GM23248 (cell line): ENCODE measurements around the gene ZFPM1. TPM values are rescaled to one million over a fixed set of nuclear protein-coding genes. Genes with fewer than 3 reads are reported as not detected.

Experiments
- DNase-seq: peaks from one replicate; pipeline ENCODE4 v3.0.0-alpha.2; 2015
- H2AFZ ChIP-seq: fragments of 200-600 bp; sonication (generic); 2 replicates; pipeline ENCODE4 v1.6.1; 2016; ENCODE audit warnings: antibody characterized with exemption
- H3F3A ChIP-seq: fragments of 200-600 bp; sonication (generic); 2 replicates; pipeline ENCODE4 v1.6.1; 2016; ENCODE audit warnings: mild to moderate bottlenecking, antibody characterized with exemption, mixed run types; ENCODE audit not compliant: insufficient read depth
- H3K27ac ChIP-seq: fragments of 200-600 bp; sonication (generic); 2 replicates; pipeline ENCODE4 v1.5.1; 2016; ENCODE audit warnings: mild to moderate bottlenecking
- H3K27me3 ChIP-seq: fragments of 200-600 bp; sonication (generic); replicated peaks from 2 replicates; pipeline ENCODE4 v1.6.1; 2016; ENCODE audit warnings: mild to moderate bottlenecking; ENCODE audit not compliant: insufficient read depth
- H3K36me3 ChIP-seq: fragments of 200-600 bp; sonication (generic); 2 replicates; pipeline ENCODE4 v1.6.1; 2016; ENCODE audit warnings: low read depth, mild to moderate bottlenecking
- H3K4me1 ChIP-seq: fragments of 200-600 bp; sonication (generic); 2 replicates; pipeline ENCODE4 v1.6.1; 2016; ENCODE audit warnings: mild to moderate bottlenecking; ENCODE audit not compliant: insufficient read depth
- H3K4me2 ChIP-seq: fragments of 200-600 bp; sonication (generic); one replicate; pipeline ENCODE4 v1.6.1; 2016; ENCODE audit warnings: mild to moderate bottlenecking; ENCODE audit not compliant: unreplicated experiment
- H3K4me3 ChIP-seq: fragments of 200-600 bp; sonication (generic); 2 replicates; pipeline ENCODE4 v1.5.1; 2016; ENCODE audit warnings: mild to moderate bottlenecking
- H3K79me2 ChIP-seq: fragments of 200-600 bp; sonication (generic); 2 replicates; pipeline ENCODE4 v1.6.1; 2016; ENCODE audit warnings: mild to moderate bottlenecking; ENCODE audit not compliant: insufficient read depth
- H3K9ac ChIP-seq: fragments of 200-600 bp; sonication (generic); 2 replicates; pipeline ENCODE4 v1.6.1; 2016; ENCODE audit warnings: mild to moderate bottlenecking
- H3K9me2 ChIP-seq: fragments of 200-600 bp; sonication (generic); 2 replicates; pipeline ENCODE4 v1.6.1; 2016; ENCODE audit warnings: mixed run types, mild to moderate bottlenecking, moderate library complexity; ENCODE audit not compliant: insufficient read depth
- H3K9me3 ChIP-seq: fragments of 200-600 bp; sonication (generic); one replicate; pipeline ENCODE4 v1.6.1; 2017; ENCODE audit warnings: low read depth
- H4K20me1 ChIP-seq: fragments of 200-600 bp; sonication (generic); 2 replicates; pipeline ENCODE4 v1.6.0; 2016; ENCODE audit not compliant: insufficient read depth
- EZH2 ChIP-seq: fragments of 200-600 bp; sonication (generic); IDR thresholded peaks from 2 replicates; pipeline ENCODE4 v1.6.1; 2018; ENCODE audit warnings: antibody characterized with exemption, mild to moderate bottlenecking; ENCODE audit not compliant: insufficient read depth, poor library complexity, severe bottlenecking
- EZH2phosphoT487 ChIP-seq: fragments of 200-600 bp; sonication (generic); IDR thresholded peaks from 2 replicates; pipeline ENCODE4 v1.6.1; 2018; ENCODE audit warnings: antibody characterized with exemption, moderate library complexity, mild to moderate bottlenecking, low read depth; ENCODE audit not compliant: insufficient read depth
- WGBS, 2 experiments: methylation state at CpG; one replicate each; pipeline ENCODE4 v1.1.6; 2015 to 2017; ENCODE audit warnings: low lambda C conversion rate in 2 of 2, low coverage in 1 of 2; ENCODE audit errors: missing lambda C conversion rate in 2 of 2; 5-methylcytosine and 5-hydroxymethylcytosine counted together
- in situ Hi-C: fragments of 300-500 bp; cut with MboI; formaldehyde crosslinking; loops from 2 replicates; pipeline ENCODE4 v1.15.0; 2020
- polyA plus RNA-seq: library from polyadenylated mRNA; unstranded; fragments of >200 nt; fragmentation: Nextera tagmentation; extraction: Ambion mirVana; gene quantifications from 2 replicates; pipeline ENCODE4 v1.2.1, GENCODE V29; 2016
- total RNA-seq: library from RNA; depleted of rRNA; stranded (reverse); fragments of >200 nt; shearing (Covaris generic); gene quantifications from 2 replicates; pipeline ENCODE4 v1.2.3, GENCODE V29; 2014

The ZFPM1 gene
- total and polyA plus RNA-seq, 2 experiments from 2014 or later, result 0.06 to 2.4 TPM

- 93 to 94% methylated on average over 24 to 25 of the region's 25 CpGs for WGBS, 2 experiments
- TF ChIP-seq EZH2 (no peak), EZH2phosphoT487 (no peak)
- in situ Hi-C loops, result no loop called here
Observed at GRCh38 chr16:88433632-88434352, 19.3 kb upstream of the ZFPM1 start.

GRCh38 chr16:88434353-88434690, 18.8 kb upstream of the ZFPM1 start:
- no peaks in the 10 kb centered on the region for H3K36me3 ChIP-seq
- no peak overlapping the region for H3K4me3 ChIP-seq
- no peak overlapping the region for H3K9ac ChIP-seq
- no peaks in the 10 kb centered on the region for H4K20me1 ChIP-seq
- H3K4me2 ChIP-seq, result no peak overlapping the region
- DNase-seq, result no peak
- H3K27ac ChIP-seq, result no peak overlapping the region
- H3K27me3 ChIP-seq, result no peaks in the 10 kb centered on the region
- no peaks in the 10 kb centered on the region for H3K9me3 ChIP-seq
- WGBS, 2 experiments, result 84 to 93% methylated on average over 8 of the region's 10 CpGs
- in situ Hi-C loops, result no loop called here
- TF ChIP-seq EZH2 (no peak), EZH2phosphoT487 (no peak)
- no peaks in the 10 kb centered on the region for H3K4me1 ChIP-seq
- no peaks in the 10 kb centered on the region for H3K9me2 ChIP-seq
- no peaks in the 10 kb centered on the region for H3K79me2 ChIP-seq
- H2AFZ ChIP-seq, result no peak overlapping the region
- H3F3A ChIP-seq, result no peaks in the 10 kb centered on the region

More at GRCh38 chr16:88433632-88434352, 19.3 kb upstream of the ZFPM1 start:
- Histone ChIP-seq H3K9ac (no peak overlapping the region), H3K27ac (no peak overlapping the region), H3K4me2 (no peak overlapping the region), H2AFZ (no peak overlapping the region), H3F3A (no peaks in the 10 kb centered on the region), H3K9me2 (no peaks in the 10 kb centered on the region), H3K9me3 (no peaks in the 10 kb centered on the region), H3K27me3 (no peaks in the 10 kb centered on the region), H3K4me1 (no peaks in the 10 kb centered on the region), H4K20me1 (no peaks in the 10 kb centered on the region), H3K79me2 (no peaks in the 10 kb centered on the region), H3K4me3 (no peak overlapping the region), H3K36me3 (no peaks in the 10 kb centered on the region)
- DNase-seq, result no peak

GRCh38 chr16:88434746-88435145, 18.3 kb upstream of the ZFPM1 start:
- no peaks in the 10 kb centered on the region for H3K27me3 ChIP-seq
- H4K20me1 ChIP-seq, result no peaks in the 10 kb centered on the region
- no peaks in the 10 kb centered on the region for H3K9me2 ChIP-seq
- H3K9me3 ChIP-seq, result no peaks in the 10 kb centered on the region
- H3K27ac ChIP-seq, result no peak overlapping the region
- 90 to 91% methylated on average over 16 to 18 of the region's 18 CpGs for WGBS, 2 experiments
- no peak for DNase-seq
- in situ Hi-C loops, result no loop called here
- TF ChIP-seq EZH2phosphoT487 (no peak), EZH2 (no peak)
- no peak overlapping the region for H3K4me3 ChIP-seq
- H3K4me2 ChIP-seq, result no peak overlapping the region
- no peaks in the 10 kb centered on the region for H3K4me1 ChIP-seq
- H3K36me3 ChIP-seq, result no peaks in the 10 kb centered on the region
- H2AFZ ChIP-seq, result no peak overlapping the region
- H3K79me2 ChIP-seq, result no peaks in the 10 kb centered on the region
- no peaks in the 10 kb centered on the region for H3F3A ChIP-seq
- no peak overlapping the region for H3K9ac ChIP-seq

- Histone ChIP-seq H3K27me3 (no peaks in the 10 kb centered on the region), H3K4me3 (no peak overlapping the region), H3K4me2 (no peak overlapping the region), H3K4me1 (no peaks in the 10 kb centered on the region), H3K27ac (no peak overlapping the region), H3K9ac (no peak overlapping the region), H4K20me1 (no peaks in the 10 kb centered on the region), H3K79me2 (no peaks in the 10 kb centered on the region), H3K9me2 (no peaks in the 10 kb centered on the region), H2AFZ (no peak overlapping the region), H3K36me3 (no peaks in the 10 kb centered on the region), H3F3A (no peaks in the 10 kb centered on the region), H3K9me3 (no peaks in the 10 kb centered on the region)
- WGBS, 2 experiments, result 94 to 95% methylated on average over 27 to 36 of the region's 36 CpGs
- no peak for DNase-seq
- TF ChIP-seq EZH2, result no peak
- no peak for TF ChIP-seq EZH2phosphoT487
- in situ Hi-C loops, result no loop called here
Observed at GRCh38 chr16:88435437-88436355, 17.4 kb upstream of the ZFPM1 start.
